RWPE1 (cell line): ENCODE results near the gene SHH.

Experiments used
- CTCF ChIA-PET: fragments of 350-600 bp; sonication (Branson Sonifier 250); formaldehyde crosslinking; extraction: SDS; loops from one replicate; lab custom pipeline; 2021; lab: Yijun Ruan, JAX
- POLR2A ChIA-PET: fragments of 400-600 bp; formaldehyde crosslinking; extraction: SDS; loops from one replicate; lab custom pipeline; 2020; ENCODE audit warnings: antibody characterized with exemption; ENCODE audit not compliant: low non-redundant PET; lab: Yijun Ruan, JAX
- DNase-seq: peaks from one replicate; pipeline ENCODE4 v3.0.0; 2012; ENCODE audit warnings: low spot score
- H3K27ac ChIP-seq: fragments of 450-650 bp; 2 replicates; pipeline ENCODE4 v1.5.1; 2017
- TF ChIP-seq, protein P1 (sequence below): fragments of 450-650 bp; conservative IDR thresholded peaks from 2 replicates; pipeline ENCODE4 v1.5.1; 2017; ENCODE audit warnings: low read depth, mild to moderate bottlenecking

The SHH gene

GRCh38 chr7:155787171-155787851 lies 25.0 kb downstream of the SHH start:
- H3K27ac ChIP-seq = no peak overlapping the region
- POLR2A ChIA-PET = no interaction called here

GRCh38 chr7:155786491-155786890 lies 25.8 kb downstream of the SHH start:
- TF ChIP-seq, protein P1, sequence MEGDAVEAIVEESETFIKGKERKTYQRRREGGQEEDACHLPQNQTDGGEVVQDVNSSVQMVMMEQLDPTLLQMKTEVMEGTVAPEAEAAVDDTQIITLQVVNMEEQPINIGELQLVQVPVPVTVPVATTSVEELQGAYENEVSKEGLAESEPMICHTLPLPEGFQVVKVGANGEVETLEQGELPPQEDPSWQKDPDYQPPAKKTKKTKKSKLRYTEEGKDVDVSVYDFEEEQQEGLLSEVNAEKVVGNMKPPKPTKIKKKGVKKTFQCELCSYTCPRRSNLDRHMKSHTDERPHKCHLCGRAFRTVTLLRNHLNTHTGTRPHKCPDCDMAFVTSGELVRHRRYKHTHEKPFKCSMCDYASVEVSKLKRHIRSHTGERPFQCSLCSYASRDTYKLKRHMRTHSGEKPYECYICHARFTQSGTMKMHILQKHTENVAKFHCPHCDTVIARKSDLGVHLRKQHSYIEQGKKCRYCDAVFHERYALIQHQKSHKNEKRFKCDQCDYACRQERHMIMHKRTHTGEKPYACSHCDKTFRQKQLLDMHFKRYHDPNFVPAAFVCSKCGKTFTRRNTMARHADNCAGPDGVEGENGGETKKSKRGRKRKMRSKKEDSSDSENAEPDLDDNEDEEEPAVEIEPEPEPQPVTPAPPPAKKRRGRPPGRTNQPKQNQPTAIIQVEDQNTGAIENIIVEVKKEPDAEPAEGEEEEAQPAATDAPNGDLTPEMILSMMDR = no peak
- ChIA-PET POLR2A (no interaction called here), CTCF (no interaction called here)
- H3K27ac ChIP-seq = no peak overlapping the region
- no peak for DNase-seq

More at GRCh38 chr7:155787171-155787851, 25.0 kb downstream of the SHH start:
- TF ChIP-seq, protein P1 = no peak
- no peak for DNase-seq
- CTCF ChIA-PET = no interaction called here

DNA sequence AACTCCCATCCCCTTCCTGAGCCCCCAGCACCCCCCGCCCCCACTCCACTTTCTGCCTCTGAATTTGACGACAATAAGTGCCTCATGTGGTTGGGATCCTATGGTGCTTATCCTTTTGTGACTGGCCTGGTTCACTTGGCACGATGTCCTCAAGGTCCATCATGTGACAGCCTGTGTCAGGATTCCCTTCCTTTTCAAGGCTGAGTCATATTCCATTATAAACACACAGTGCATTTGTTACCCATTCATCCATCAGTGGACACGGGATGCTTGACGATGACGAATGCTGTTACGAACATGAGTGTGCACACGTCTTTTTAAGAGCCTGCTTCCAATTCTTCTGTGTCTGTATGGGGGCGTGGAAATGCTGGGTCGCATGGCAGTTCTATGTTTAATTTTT lies 26.7 kb downstream of the SHH start:
- TF ChIP-seq, protein P1 = no peak
- POLR2A ChIA-PET = no interaction called here
- DNase-seq = no peak
- no peak overlapping the region for H3K27ac ChIP-seq
- CTCF ChIA-PET = no interaction called here

DNA sequence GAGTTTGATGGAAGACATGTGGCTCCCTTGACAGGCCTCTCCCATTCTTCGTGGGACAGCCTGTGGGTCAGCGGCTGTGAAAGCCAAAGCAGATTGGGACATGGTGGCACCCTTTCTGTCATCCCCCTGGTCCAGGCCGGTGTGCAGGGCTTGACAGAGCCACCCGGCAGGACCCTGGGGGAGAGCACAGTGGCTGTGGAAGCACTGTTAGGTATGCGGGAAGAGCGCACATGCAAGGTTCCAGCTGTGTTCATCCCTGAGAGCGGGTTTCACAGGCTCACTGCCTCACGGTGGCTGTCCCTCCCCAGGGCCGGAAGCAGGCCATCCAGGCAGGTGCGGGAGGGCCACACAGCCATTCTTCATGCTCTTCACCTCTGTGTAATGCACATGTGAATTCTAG lies 29.8 kb downstream of the SHH start:
- TF ChIP-seq, protein P1 = no peak
- H3K27ac ChIP-seq = no peak overlapping the region
- POLR2A ChIA-PET = no interaction called here
- CTCF ChIA-PET = no interaction called here
- DNase-seq = no peak

GRCh38 chr7:155781433-155781832 lies 30.8 kb downstream of the SHH start:
- CTCF ChIA-PET = interaction anchor here (0.6 kb wide), 1 partner anchor 82 kb away, joined by 6 read pairs; no protein-coding TSS in a partner anchor
- no peak overlapping the region for H3K27ac ChIP-seq
- TF ChIP-seq, protein P1 = no peak
- POLR2A ChIA-PET = no interaction called here
- DNase-seq = no peak

- CTCF ChIA-PET = no interaction called here
- TF ChIP-seq, protein P1 = no peak
- no peak overlapping the region for H3K27ac ChIP-seq
- no peak for DNase-seq
- POLR2A ChIA-PET = no interaction called here
Observed at GRCh38 chr7:155780884-155781283, 31.4 kb downstream of the SHH start.
